WTC11 (cell line): Measurements from ENCODE around the gene GRID2.

Source experiments
- ATF1 ChIP-seq: sonication (generic); formaldehyde crosslinking; IDR thresholded peaks from 2 replicates; pipeline ENCODE4 v1.8.1; 2023; ENCODE audit warnings: mild to moderate bottlenecking, moderate library complexity, missing genetic modification reagents
- ATF2 ChIP-seq: sonication (generic); formaldehyde crosslinking; IDR thresholded peaks from 2 replicates; pipeline ENCODE4 v1.8.1; 2022; ENCODE audit warnings: low read depth, missing genetic modification reagents, borderline replicate concordance
- CBFB ChIP-seq: sonication (generic); formaldehyde crosslinking; IDR thresholded peaks from 2 replicates; pipeline ENCODE4 v1.8.1; 2022; ENCODE audit warnings: mild to moderate bottlenecking, low read depth, missing genetic modification reagents
- CREB1 ChIP-seq: sonication (generic); formaldehyde crosslinking; IDR thresholded peaks from 2 replicates; pipeline ENCODE4 v1.8.0; 2023; ENCODE audit warnings: mild to moderate bottlenecking, missing genetic modification reagents
- CTCF ChIP-seq: fragments of 200-600 bp; IDR thresholded peaks from 2 replicates; pipeline ENCODE4 v1.8.0; 2022; ENCODE audit warnings: antibody characterized with exemption
- E2F4 ChIP-seq: sonication (generic); formaldehyde crosslinking; IDR thresholded peaks from 2 replicates; pipeline ENCODE4 v1.8.1; 2022; ENCODE audit warnings: low read depth, mild to moderate bottlenecking, moderate library complexity, missing genetic modification reagents, borderline replicate concordance
- ETV6 ChIP-seq: sonication (generic); formaldehyde crosslinking; IDR thresholded peaks from 2 replicates; pipeline ENCODE4 v1.8.1; 2022; ENCODE audit warnings: mild to moderate bottlenecking, missing genetic modification reagents
- FOXP1 ChIP-seq: sonication (generic); formaldehyde crosslinking; IDR thresholded peaks from 2 replicates; pipeline ENCODE4 v1.8.0; 2022; ENCODE audit warnings: missing genetic modification reagents, mild to moderate bottlenecking, moderate library complexity, borderline replicate concordance
- HMGXB4 ChIP-seq: sonication (generic); formaldehyde crosslinking; IDR thresholded peaks from 2 replicates; pipeline ENCODE4 v1.8.1; 2023; ENCODE audit warnings: mild to moderate bottlenecking, moderate library complexity, missing genetic modification reagents
- NFYB ChIP-seq: sonication (generic); formaldehyde crosslinking; conservative IDR thresholded peaks from 2 replicates; pipeline ENCODE4 v1.8.0; 2022; ENCODE audit warnings: low read depth, missing genetic modification reagents

- no peak for TF ChIP-seq CTCF
- no peak for TF ChIP-seq ATF2
- TF ChIP-seq CBFB (CRISPR knock-in tag) = no peak
- no peak for TF ChIP-seq ETV6
- TF ChIP-seq CREB1 (CRISPR knock-in tag) = no peak
- TF ChIP-seq FOXP1 (CRISPR knock-in tag) = no peak
- TF ChIP-seq NFYB (CRISPR knock-in tag) = no peak
- no peak for TF ChIP-seq E2F4 (CRISPR knock-in tag)
- no peak for TF ChIP-seq ATF1 (CRISPR knock-in tag)
- no peak for TF ChIP-seq HMGXB4 (CRISPR knock-in tag)
These were observed 558.7 kb downstream of the GRID2 start for GRCh38 chr4:92862509-92862908.
